ENCODE data around the gene MAML2. TPM values are rescaled to one million over a fixed set of nuclear protein-coding genes. Genes with fewer than 3 reads are reported as not detected.

MAML2 gene
- total RNA-seq, 1 donor from 2014 or later = 5.2 TPM

DNA sequence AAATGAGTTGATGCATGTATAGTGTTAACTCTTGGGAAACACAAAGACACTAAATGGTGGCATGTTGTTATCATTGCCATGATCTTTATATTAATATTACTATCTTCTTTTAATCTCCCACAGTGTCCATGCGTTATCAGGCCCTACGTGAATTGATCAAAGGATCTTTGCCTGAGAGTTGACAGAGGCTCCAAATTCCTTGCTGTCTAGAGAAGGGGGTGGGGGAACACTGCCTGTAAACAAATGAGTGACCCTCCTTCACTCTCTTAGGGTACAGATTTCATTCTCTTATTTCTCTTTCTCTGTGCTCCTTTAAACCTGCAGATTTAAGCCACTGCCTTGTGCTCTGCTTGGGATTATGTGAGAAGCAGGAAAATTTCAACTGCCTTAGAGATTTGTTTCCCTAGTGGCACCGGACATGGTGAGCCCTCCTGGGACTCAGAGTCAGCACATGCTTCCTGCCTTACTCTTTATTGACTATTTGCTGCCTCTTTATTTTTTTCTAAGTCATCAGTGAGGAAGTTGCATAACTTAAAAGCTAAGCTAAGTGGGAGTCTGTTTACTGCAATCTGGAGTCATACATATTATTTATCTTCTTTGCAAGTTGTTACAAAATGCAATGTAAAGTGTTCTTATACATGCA is 122.9 kb downstream of the MAML2 start:
- H3K27ac ChIP-seq (ENCODE audit: low read depth, low read length) = peak overlapping the region; percentile 3

DNA sequence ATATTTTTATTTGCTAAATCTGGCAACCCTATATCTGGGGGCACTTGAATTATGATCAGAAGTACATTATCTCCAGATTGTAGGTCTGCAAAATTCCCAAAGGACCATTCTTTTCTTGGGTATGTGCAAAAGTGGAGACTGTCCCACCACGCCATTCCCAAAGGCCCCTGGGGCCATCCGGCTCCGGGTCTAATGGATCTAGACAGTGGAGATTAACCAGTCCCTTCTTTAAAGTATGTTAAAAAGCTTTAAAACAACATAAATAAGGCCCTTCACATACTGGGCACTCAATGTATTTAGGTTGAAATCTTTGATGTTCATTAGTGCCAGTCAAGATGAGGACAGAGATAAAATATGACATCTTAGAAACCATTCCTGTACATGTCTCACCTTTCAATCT is 124.1 kb downstream of the MAML2 start:
- H3K9me3 ChIP-seq (ENCODE audit: control insufficient read depth in 3 of 3, low read length in 3 of 3) = no peaks in the 10 kb centered on the region
- no peak overlapping the region for H3K4me3 ChIP-seq (ENCODE audit: low read length in 3 of 3)
- H3K36me3 ChIP-seq (ENCODE audit: control insufficient read depth in 3 of 3, insufficient read depth in 3 of 3, low read length in 3 of 3) = no peaks in the 10 kb centered on the region
- no peak overlapping the region for H3K9ac ChIP-seq (ENCODE audit: low read depth in 1 of 3, low read length in 3 of 3)
- H3K27ac ChIP-seq (ENCODE audit: low read depth, low read length) = no peak overlapping the region
- H3K4me1 ChIP-seq (ENCODE audit: control insufficient read depth in 3 of 3, insufficient read depth in 3 of 3, low read length in 3 of 3) = peaks cover 16 to 30% (median 29%) of the 10 kb centered on the region in 3 donors
- H3K27me3 ChIP-seq (ENCODE audit: control insufficient read depth in 3 of 3, insufficient read depth in 3 of 3, low read length in 3 of 3) = no peaks in the 10 kb centered on the region

More for the DNA sequence above, 122.9 kb downstream of the MAML2 start:
- peaks cover 16 to 29% (median 22%) of the 10 kb centered on the region in 3 donors for H3K4me1 ChIP-seq (ENCODE audit: control insufficient read depth in 3 of 3, insufficient read depth in 3 of 3, low read length in 3 of 3)
- no peaks in the 10 kb centered on the region for H3K27me3 ChIP-seq (ENCODE audit: control insufficient read depth in 3 of 3, insufficient read depth in 3 of 3, low read length in 3 of 3)
- no peaks in the 10 kb centered on the region for H3K36me3 ChIP-seq (ENCODE audit: control insufficient read depth in 3 of 3, insufficient read depth in 3 of 3, low read length in 3 of 3)
- H3K9ac ChIP-seq (ENCODE audit: low read depth in 1 of 3, low read length in 3 of 3) = no peak overlapping the region
- H3K4me3 ChIP-seq (ENCODE audit: low read length in 3 of 3) = no peak overlapping the region
- no peaks in the 10 kb centered on the region for H3K9me3 ChIP-seq (ENCODE audit: control insufficient read depth in 3 of 3, low read length in 3 of 3)

- no peak overlapping the region for H3K4me3 ChIP-seq (ENCODE audit: low read length in 3 of 3)
- H3K27me3 ChIP-seq (ENCODE audit: control insufficient read depth in 3 of 3, insufficient read depth in 3 of 3, low read length in 3 of 3) = no peaks in the 10 kb centered on the region
- peaks cover 16 to 31% (median 31%) of the 10 kb centered on the region in 3 donors for H3K4me1 ChIP-seq (ENCODE audit: control insufficient read depth in 3 of 3, insufficient read depth in 3 of 3, low read length in 3 of 3)
- no peaks in the 10 kb centered on the region for H3K9me3 ChIP-seq (ENCODE audit: control insufficient read depth in 3 of 3, low read length in 3 of 3)
- H3K36me3 ChIP-seq (ENCODE audit: control insufficient read depth in 3 of 3, insufficient read depth in 3 of 3, low read length in 3 of 3) = no peaks in the 10 kb centered on the region
- H3K27ac ChIP-seq (ENCODE audit: low read depth, low read length) = no peak overlapping the region
- H3K9ac ChIP-seq (ENCODE audit: low read depth in 1 of 3, low read length in 3 of 3) = no peak overlapping the region
Observed at GRCh38 chr11:96218006-96218405, 125.0 kb downstream of the MAML2 start.

DNA sequence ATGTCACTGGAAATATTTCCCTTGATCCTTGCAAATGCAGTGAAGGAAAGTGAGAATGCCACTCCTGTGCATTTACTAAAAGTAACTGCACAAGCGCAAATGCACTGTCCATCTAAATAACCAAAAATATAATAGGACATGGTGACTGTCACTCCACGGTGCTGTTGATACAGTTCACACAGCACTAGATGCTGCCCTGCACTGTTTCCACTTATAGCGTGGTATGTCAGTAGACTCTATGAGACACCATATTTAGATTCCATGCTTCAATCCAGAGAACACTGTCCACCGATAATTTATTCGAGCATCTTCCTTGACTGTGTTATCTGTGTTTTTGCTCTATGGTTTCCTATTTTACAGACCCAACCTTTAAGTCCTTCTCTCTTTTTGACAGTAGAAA is 125.8 kb downstream of the MAML2 start:
- Histone ChIP-seq H3K4me3 (ENCODE audit: low read length in 3 of 3) (no peak overlapping the region), H3K36me3 (ENCODE audit: control insufficient read depth in 3 of 3, insufficient read depth in 3 of 3, low read length in 3 of 3) (no peaks in the 10 kb centered on the region), H3K27me3 (ENCODE audit: control insufficient read depth in 3 of 3, insufficient read depth in 3 of 3, low read length in 3 of 3) (no peaks in the 10 kb centered on the region), H3K4me1 (ENCODE audit: control insufficient read depth in 3 of 3, insufficient read depth in 3 of 3, low read length in 3 of 3) (peaks cover 18 to 35% (median 34%) of the 10 kb centered on the region in 3 donors), H3K9ac (ENCODE audit: low read depth in 1 of 3, low read length in 3 of 3) (no peak overlapping the region), H3K27ac (ENCODE audit: low read depth, low read length) (no peak overlapping the region), H3K9me3 (ENCODE audit: control insufficient read depth in 3 of 3, low read length in 3 of 3) (no peaks in the 10 kb centered on the region)

DNA sequence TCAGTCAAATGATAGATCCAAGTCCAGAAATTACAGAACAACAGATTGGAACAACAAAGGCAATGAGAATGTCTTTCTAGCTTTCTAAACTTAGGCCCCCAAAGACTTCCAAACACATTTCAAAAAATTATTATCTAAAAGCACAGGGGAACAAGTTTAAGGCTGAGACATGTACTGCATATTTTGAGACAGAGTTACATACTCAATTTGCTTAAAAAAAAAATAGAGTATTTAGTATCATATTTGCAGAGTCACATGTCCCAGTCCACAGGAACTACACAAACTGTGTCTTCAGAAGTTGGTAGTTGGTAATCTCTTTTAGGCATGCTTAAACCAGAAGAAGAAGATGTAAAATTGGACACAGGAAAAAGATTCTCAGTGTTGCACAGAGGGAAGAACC is 127.2 kb downstream of the MAML2 start:
- Histone ChIP-seq H3K4me3 (ENCODE audit: low read length in 3 of 3) (no peak overlapping the region), H3K27ac (ENCODE audit: low read depth, low read length) (peak overlapping the region; percentile 71), H3K9ac (ENCODE audit: low read depth in 1 of 3, low read length in 3 of 3) (no peak overlapping the region), H3K36me3 (ENCODE audit: control insufficient read depth in 3 of 3, insufficient read depth in 3 of 3, low read length in 3 of 3) (no peaks in the 10 kb centered on the region), H3K27me3 (ENCODE audit: control insufficient read depth in 3 of 3, insufficient read depth in 3 of 3, low read length in 3 of 3) (no peaks in the 10 kb centered on the region), H3K9me3 (ENCODE audit: control insufficient read depth in 3 of 3, low read length in 3 of 3) (no peaks in the 10 kb centered on the region), H3K4me1 (ENCODE audit: control insufficient read depth in 3 of 3, insufficient read depth in 3 of 3, low read length in 3 of 3) (peaks cover 18 to 33% (median 29%) of the 10 kb centered on the region in 3 donors)

DNA sequence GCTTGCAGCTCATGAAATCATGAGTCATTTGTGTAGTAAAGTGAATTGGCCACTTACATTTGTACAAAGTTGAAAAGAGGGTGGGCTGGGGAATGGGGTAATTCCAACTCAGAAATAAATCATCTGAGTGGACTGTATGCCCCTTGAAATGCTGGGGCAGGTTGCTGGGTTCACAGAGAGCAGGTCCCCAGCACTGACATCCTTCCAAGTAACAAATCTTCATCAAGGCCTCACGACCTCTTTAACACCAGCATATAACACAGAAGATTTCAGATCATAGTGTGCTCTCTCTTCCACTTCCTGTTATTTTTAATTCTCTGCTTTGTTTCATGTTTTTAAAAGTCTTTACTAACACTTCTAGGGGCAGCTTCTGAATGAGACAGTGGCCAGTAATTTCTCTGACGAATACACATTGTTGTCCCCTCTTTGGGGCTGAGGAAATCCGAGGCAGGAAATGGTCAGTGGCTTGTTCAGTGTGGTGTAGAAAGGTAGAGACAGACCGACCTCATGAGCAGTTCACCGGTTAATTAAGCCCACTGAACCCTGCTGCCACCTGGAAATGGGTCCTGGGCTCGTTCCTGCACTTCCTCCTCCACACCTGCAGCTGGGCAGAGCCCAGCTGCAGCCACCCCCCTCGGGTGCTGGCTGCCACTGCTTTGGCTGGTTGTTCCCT is 127.7 kb downstream of the MAML2 start:
- Histone ChIP-seq H3K27ac (ENCODE audit: low read depth, low read length) (peak overlapping the region; percentile 71), H3K4me1 (ENCODE audit: control insufficient read depth in 3 of 3, insufficient read depth in 3 of 3, low read length in 3 of 3) (peaks cover 18 to 30% (median 28%) of the 10 kb centered on the region in 3 donors), H3K9me3 (ENCODE audit: control insufficient read depth in 3 of 3, low read length in 3 of 3) (no peaks in the 10 kb centered on the region), H3K27me3 (ENCODE audit: control insufficient read depth in 3 of 3, insufficient read depth in 3 of 3, low read length in 3 of 3) (no peaks in the 10 kb centered on the region), H3K9ac (ENCODE audit: low read depth in 1 of 3, low read length in 3 of 3) (no peak overlapping the region), H3K4me3 (ENCODE audit: low read length in 3 of 3) (no peak overlapping the region), H3K36me3 (ENCODE audit: control insufficient read depth in 3 of 3, insufficient read depth in 3 of 3, low read length in 3 of 3) (no peaks in the 10 kb centered on the region)

DNA sequence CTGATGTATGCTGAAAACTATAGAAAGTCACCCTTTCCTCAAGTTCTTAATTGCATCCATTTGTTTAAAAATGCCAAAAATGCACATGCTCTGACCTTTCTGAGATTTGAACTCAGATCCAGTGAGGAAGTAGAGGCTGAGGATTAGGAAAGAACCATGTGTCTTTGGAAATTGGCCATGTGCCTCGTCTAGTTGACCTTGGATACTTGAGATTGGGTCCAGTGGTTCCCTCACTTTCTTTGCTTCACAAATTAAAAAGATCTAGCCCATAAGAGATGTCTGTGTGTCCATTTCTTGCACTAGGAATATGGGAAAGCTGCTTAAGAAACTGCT is 128.3 kb downstream of the MAML2 start:
- H3K4me3 ChIP-seq (ENCODE audit: low read length in 3 of 3) = no peak overlapping the region
- no peaks in the 10 kb centered on the region for H3K36me3 ChIP-seq (ENCODE audit: control insufficient read depth in 3 of 3, insufficient read depth in 3 of 3, low read length in 3 of 3)
- no peak overlapping the region for H3K9ac ChIP-seq (ENCODE audit: low read depth in 1 of 3, low read length in 3 of 3)
- H3K27ac ChIP-seq (ENCODE audit: low read depth, low read length) = peak overlapping the region; percentile 71
- H3K4me1 ChIP-seq (ENCODE audit: control insufficient read depth in 3 of 3, insufficient read depth in 3 of 3, low read length in 3 of 3) = peaks cover 13 to 26% (median 25%) of the 10 kb centered on the region in 3 donors
- no peaks in the 10 kb centered on the region for H3K9me3 ChIP-seq (ENCODE audit: control insufficient read depth in 3 of 3, low read length in 3 of 3)
- no peaks in the 10 kb centered on the region for H3K27me3 ChIP-seq (ENCODE audit: control insufficient read depth in 3 of 3, insufficient read depth in 3 of 3, low read length in 3 of 3)

DNA sequence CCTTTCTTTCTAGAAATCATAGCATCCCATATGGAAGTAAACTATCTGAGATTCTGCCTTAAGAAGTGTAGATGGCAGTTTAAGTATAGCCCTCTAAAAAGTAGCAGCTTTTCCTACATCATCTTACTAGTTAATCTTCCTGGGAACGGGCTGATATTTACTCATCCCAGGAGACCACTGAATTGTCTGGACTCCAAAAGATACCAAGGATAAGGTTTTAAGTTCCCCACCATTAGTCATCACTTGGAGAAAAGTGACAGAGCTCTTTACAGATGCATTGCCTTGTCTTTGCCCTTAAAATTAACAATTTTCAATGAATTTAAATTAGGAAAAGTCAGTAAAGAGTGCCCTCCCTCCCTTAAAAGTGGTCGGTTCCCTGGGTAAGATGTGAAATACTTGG is 129.5 kb downstream of the MAML2 start:
- H3K9ac ChIP-seq (ENCODE audit: low read depth in 1 of 3, low read length in 3 of 3) = no peak overlapping the region
- peaks cover 12 to 26% (median 25%) of the 10 kb centered on the region in 3 donors for H3K4me1 ChIP-seq (ENCODE audit: control insufficient read depth in 3 of 3, insufficient read depth in 3 of 3, low read length in 3 of 3)
- no peaks in the 10 kb centered on the region for H3K36me3 ChIP-seq (ENCODE audit: control insufficient read depth in 3 of 3, insufficient read depth in 3 of 3, low read length in 3 of 3)

DNA sequence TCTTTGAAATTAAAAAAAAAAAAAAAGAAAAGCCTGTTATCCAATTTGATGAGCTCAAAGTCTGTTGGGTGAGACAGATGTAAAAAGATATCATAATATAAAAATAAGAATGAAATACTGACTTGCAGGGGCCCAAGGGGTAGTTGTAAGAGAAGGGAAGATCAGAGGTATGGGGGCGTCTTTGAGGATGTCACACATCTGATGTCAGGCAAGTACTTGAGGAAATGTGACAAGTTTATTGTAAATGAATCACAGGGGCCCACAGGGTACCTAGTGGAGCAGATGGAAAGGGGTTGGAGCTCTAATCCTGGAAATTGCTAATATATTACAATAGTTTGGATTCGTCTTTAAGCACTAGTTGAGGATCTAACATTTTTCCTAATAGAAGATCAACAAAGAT is 131.6 kb downstream of the MAML2 start:
- Histone ChIP-seq H3K27ac (ENCODE audit: low read depth, low read length) (no peak overlapping the region), H3K9ac (ENCODE audit: low read depth in 1 of 3, low read length in 3 of 3) (no peak overlapping the region), H3K9me3 (ENCODE audit: control insufficient read depth in 3 of 3, low read length in 3 of 3) (no peaks in the 10 kb centered on the region), H3K27me3 (ENCODE audit: control insufficient read depth in 3 of 3, insufficient read depth in 3 of 3, low read length in 3 of 3) (no peaks in the 10 kb centered on the region), H3K4me3 (ENCODE audit: low read length in 3 of 3) (no peak overlapping the region), H3K36me3 (ENCODE audit: control insufficient read depth in 3 of 3, insufficient read depth in 3 of 3, low read length in 3 of 3) (no peaks in the 10 kb centered on the region), H3K4me1 (ENCODE audit: control insufficient read depth in 3 of 3, insufficient read depth in 3 of 3, low read length in 3 of 3) (peaks cover 7 to 19% (median 18%) of the 10 kb centered on the region in 3 donors)

More for the DNA sequence above, 129.5 kb downstream of the MAML2 start:
- Histone ChIP-seq H3K4me3 (ENCODE audit: low read length in 3 of 3) (no peak overlapping the region), H3K27me3 (ENCODE audit: control insufficient read depth in 3 of 3, insufficient read depth in 3 of 3, low read length in 3 of 3) (no peaks in the 10 kb centered on the region), H3K27ac (ENCODE audit: low read depth, low read length) (peak overlapping the region; percentile 28), H3K9me3 (ENCODE audit: control insufficient read depth in 3 of 3, low read length in 3 of 3) (no peaks in the 10 kb centered on the region)
